H1 (cell line): ENCODE measurements around the gene CACNA1B. TPM values are rescaled to one million over a fixed set of nuclear protein-coding genes. Genes with fewer than 3 reads are reported as not detected.

Experiments used
- CBX5 ChIP-seq: fragments of 300-800, 300-1000 bp; sonication (generic); IDR thresholded peaks from 2 replicates; pipeline ENCODE4 v1.7.1; 2016; ENCODE audit warnings: antibody characterized with exemption, low read length, low read depth
- KDM5A ChIP-seq: fragments of 200-600 bp; IDR thresholded peaks from 2 replicates; pipeline ENCODE4 v1.7.1; 2012; ENCODE audit warnings: mild to moderate bottlenecking, low read length, inconsistent platforms, mixed read lengths
- SRF ChIP-seq: IDR thresholded peaks from 2 replicates; pipeline ENCODE4 v1.6.1; 2011; ENCODE audit warnings: mild to moderate bottlenecking, low read depth, low read length, moderate library complexity
- YY1 ChIP-seq: IDR thresholded peaks from 2 replicates; pipeline ENCODE4 v1.6.1; 2011; ENCODE audit warnings: low read depth, mild to moderate bottlenecking, low read length
- polyA plus RNA-seq, 7 experiments: library from polyadenylated mRNA; depleted of rRNA in 3 of 7; stranded (reverse) in 5 of 7; unstranded in 2 of 7; fragments of >200 nt in 5 of 7; fragments of 200-250 nt in 2 of 7; gene quantifications; 1 replicate in 5 of 7; 2 replicates in 1 of 7; 4 replicates in 1 of 7; pipeline versions ENCODE4 v1.2.1 to v1.2.3, GENCODE V29; 2011 to 2013; ENCODE audit warnings: missing spikeins in 2 of 7, mixed read lengths in 2 of 7
- total RNA-seq: library from RNA; stranded (reverse); fragmentation: NEBNext Ultra II Directional; extraction: Animal tissue kit (Norgen Biotek cat#: 25700); gene quantifications from 2 replicates; pipeline ENCODE4 v1.2.1, GENCODE V29; 2021

The CACNA1B gene
- total and polyA plus RNA-seq, 2 of the 8 experiments (the other 6 are each of a cell fraction or from before 2014, with no cell fraction given): 1.5 to 5.7 TPM

DNA sequence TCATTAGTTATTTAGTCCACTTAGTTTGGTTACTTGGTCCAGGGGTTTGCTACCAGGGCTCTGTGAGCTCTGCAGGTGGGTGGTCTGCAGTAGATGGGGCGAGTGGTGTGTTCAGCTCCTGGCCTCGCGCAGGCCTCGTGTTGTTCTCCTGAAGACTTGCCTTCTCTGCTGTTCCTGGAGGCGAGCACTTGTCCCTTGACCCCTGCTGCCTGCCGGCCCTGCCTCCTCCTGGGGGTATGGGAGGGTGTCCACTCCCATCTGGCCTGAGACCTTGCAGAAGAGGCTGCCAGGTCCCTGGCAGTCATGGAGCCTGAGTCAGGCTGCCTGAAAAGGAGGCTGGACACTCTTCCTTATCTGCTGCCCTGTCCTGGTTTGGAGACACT, 137.0 kb downstream of the CACNA1B start (continued):
- TF ChIP-seq YY1 (no peak), KDM5A (no peak), SRF (no peak), CBX5 (no peak)
